NAMALWA (cell line): Measurements from ENCODE around the gene ANKRD16.
"Not testable (repeated sequence)": the region's sequence is repeated elsewhere in the genome, so short reads cannot be mapped to it uniquely, and the experiment has no call there.

Experiments
- DNase-seq: peaks from one replicate; pipeline ENCODE4 v3.0.0-alpha.2; 2015; ENCODE audit warnings: low spot score

Gene ANKRD16

GRCh38 chr10:5903563-5903962 is 13.9 kb upstream of the ANKRD16 start:
- DNase-seq, result no peak

GRCh38 chr10:5902511-5903274 is 13.0 kb upstream of the ANKRD16 start:
- DNase-seq, result no peak

GRCh38 chr10:5900247-5900646 is 10.6 kb upstream of the ANKRD16 start:
- DNase-seq, result no peak

- no peak for DNase-seq
These were observed 8.5 kb upstream of the ANKRD16 start for GRCh38 chr10:5898163-5898562.

- DNase-seq, result no peak
These were observed 7.8 kb upstream of the ANKRD16 start for GRCh38 chr10:5897504-5897903.

GRCh38 chr10:5897053-5897340 is 7.3 kb upstream of the ANKRD16 start:
- DNase-seq, result no peak

- DNase-seq, result no peak
These were observed 6.7 kb upstream of the ANKRD16 start for GRCh38 chr10:5896208-5897052.

GRCh38 chr10:5895804-5896203 is 6.1 kb upstream of the ANKRD16 start:
- DNase-seq, result peak; percentile 68

GRCh38 chr10:5895365-5895764 is 5.7 kb upstream of the ANKRD16 start:
- no peak for DNase-seq

GRCh38 chr10:5894873-5895272 is 5.2 kb upstream of the ANKRD16 start:
- DNase-seq, result no peak

- no peak for DNase-seq
These were observed 4.7 kb upstream of the ANKRD16 start for GRCh38 chr10:5894403-5894802.

- no peak for DNase-seq
These were observed 3.6 kb upstream of the ANKRD16 start for GRCh38 chr10:5893321-5893720.

- no peak for DNase-seq
These were observed 2.3 kb upstream of the ANKRD16 start for GRCh38 chr10:5892007-5892406.

- DNase-seq, result peak; percentile 21
These were observed 1.3 kb upstream of the ANKRD16 start for GRCh38 chr10:5891009-5891408.

GRCh38 chr10:5890452-5890915 is 791 bp upstream of the ANKRD16 start:
- DNase-seq, result peak; percentile 39

- DNase-seq, result peak; percentile 58
These were observed 660 bp downstream of the ANKRD16 start for GRCh38 chr10:5888843-5889623.

- DNase-seq, result peak; percentile 31
These were observed 1.3 kb downstream of the ANKRD16 start for GRCh38 chr10:5888351-5888750.

- DNase-seq, result no peak
These were observed 2.1 kb downstream of the ANKRD16 start for GRCh38 chr10:5887641-5888040.

- DNase-seq, result no peak
These were observed 2.7 kb downstream of the ANKRD16 start for GRCh38 chr10:5887029-5887428.

- no peak for DNase-seq
These were observed 4.1 kb downstream of the ANKRD16 start for GRCh38 chr10:5885619-5886018.

- no peak for DNase-seq
These were observed 6.7 kb downstream of the ANKRD16 start for GRCh38 chr10:5882961-5883360.

- DNase-seq, result not testable (repeated sequence)
These were observed 12.7 kb downstream of the ANKRD16 start for GRCh38 chr10:5877041-5877440.
